Transverse colon (tissue), 4 donors: ENCODE results near the gene ABCD1. TPM values are rescaled to one million over a fixed set of nuclear protein-coding genes. Genes with fewer than 3 reads are reported as not detected.

Source experiments
- DNase-seq: peaks from one replicate; pipeline ENCODE4 v3.0.0-alpha.2; 2019
- H3K27ac ChIP-seq, 4 donors: fragments of 200-600 bp; sonication (generic); 2 replicates each; pipeline ENCODE4 v1.5.1; 2016 to 2018; ENCODE audit warnings: inconsistent platforms in 4 of 4
- H3K27me3 ChIP-seq: fragments of 200-600 bp; sonication (generic); 2 replicates; pipeline ENCODE4 v1.5.1; 2017; ENCODE audit warnings: inconsistent platforms
- H3K36me3 ChIP-seq, 4 donors: fragments of 200-600 bp; sonication (generic); 2 replicates each; pipeline ENCODE4 v1.5.1; 2017 to 2019; ENCODE audit warnings: inconsistent platforms in 4 of 4
- H3K4me1 ChIP-seq, 4 donors: fragments of 200-600 bp; sonication (generic); 2 replicates each; pipeline ENCODE4 v1.5.1; 2017 to 2020; ENCODE audit warnings: inconsistent platforms in 4 of 4
- H3K4me3 ChIP-seq, 4 donors: fragments of 200-600 bp; sonication (generic); 1 replicate in 1 of 4; 2 replicates in 3 of 4; pipeline versions ENCODE4 v1.5.1 to v1.6.1; 2017 to 2019; ENCODE audit warnings: inconsistent platforms in 4 of 4
- H3K9me3 ChIP-seq, 2 donors: fragments of 200-600 bp; sonication (generic); 2 replicates each; pipeline ENCODE4 v1.5.1; 2017 to 2019; ENCODE audit warnings: inconsistent platforms in 2 of 2
- EP300 ChIP-seq: sonication (generic); formaldehyde crosslinking; IDR thresholded peaks from one replicate; pipeline ENCODE4 v1.6.1; 2017; ENCODE audit warnings: antibody characterized with exemption, low read depth
- POLR2A ChIP-seq: fragments of 450-650 bp; IDR thresholded peaks from one replicate; pipeline ENCODE4 v1.6.1; 2016; ENCODE audit warnings: antibody characterized with exemption, mild to moderate bottlenecking, moderate library complexity
- POLR2AphosphoS5 ChIP-seq, 3 donors: sonication (generic); formaldehyde crosslinking; IDR thresholded peaks; one replicate each; pipeline ENCODE4 v1.6.1; 2016; ENCODE audit warnings: antibody characterized with exemption in 3 of 3
- WGBS, 2 donors: methylation state at CpG; one replicate each; pipeline ENCODE4 v1.1.5; 2018; ENCODE audit warnings: low coverage in 1 of 2; 5-methylcytosine and 5-hydroxymethylcytosine counted together
- in situ Hi-C, 4 donors: fragments of 200-750 bp; cut with MboI; loops; one replicate each; pipeline versions ENCODE4 v1.15.0 to v1.15.1; 2017; ENCODE audit warnings: low sequenced_read_pairs in 3 of 4, low pct_ligation_motif_present in 1 of 4, low pct_unique_long_range_greater_than_20kb in 1 of 4
- intact Hi-C: fragments of 100-400 bp; cut with DNase I; formaldehyde crosslinking; loops from one replicate; pipeline ENCODE4 v1.15.1; 2023; ENCODE audit warnings: low total_unique reads
- total RNA-seq, 4 donors: library from RNA; depleted of rRNA; stranded (reverse); fragments of >200 nt; gene quantifications; one replicate each; pipeline ENCODE4 v1.1.0, GENCODE V29; 2016
- TF ChIP-seq, protein P1 (sequence below), 5 experiments: fragments of 200-600 bp in 3 of 5; fragments of 450-650 bp in 2 of 5; sonication (generic) in 3 of 5; IDR thresholded peaks; 1 replicate in 2 of 5; 2 replicates in 3 of 5; pipeline ENCODE4 v1.5.1; 2016 to 2017; ENCODE audit warnings: antibody characterized with exemption in 5 of 5, inconsistent platforms in 3 of 5, mild to moderate bottlenecking in 2 of 5, moderate library complexity in 1 of 5

The ABCD1 gene
- total RNA-seq, 4 donors from 2014 or later, result 7.0 to 50.5 (median 18.1) TPM

DNA sequence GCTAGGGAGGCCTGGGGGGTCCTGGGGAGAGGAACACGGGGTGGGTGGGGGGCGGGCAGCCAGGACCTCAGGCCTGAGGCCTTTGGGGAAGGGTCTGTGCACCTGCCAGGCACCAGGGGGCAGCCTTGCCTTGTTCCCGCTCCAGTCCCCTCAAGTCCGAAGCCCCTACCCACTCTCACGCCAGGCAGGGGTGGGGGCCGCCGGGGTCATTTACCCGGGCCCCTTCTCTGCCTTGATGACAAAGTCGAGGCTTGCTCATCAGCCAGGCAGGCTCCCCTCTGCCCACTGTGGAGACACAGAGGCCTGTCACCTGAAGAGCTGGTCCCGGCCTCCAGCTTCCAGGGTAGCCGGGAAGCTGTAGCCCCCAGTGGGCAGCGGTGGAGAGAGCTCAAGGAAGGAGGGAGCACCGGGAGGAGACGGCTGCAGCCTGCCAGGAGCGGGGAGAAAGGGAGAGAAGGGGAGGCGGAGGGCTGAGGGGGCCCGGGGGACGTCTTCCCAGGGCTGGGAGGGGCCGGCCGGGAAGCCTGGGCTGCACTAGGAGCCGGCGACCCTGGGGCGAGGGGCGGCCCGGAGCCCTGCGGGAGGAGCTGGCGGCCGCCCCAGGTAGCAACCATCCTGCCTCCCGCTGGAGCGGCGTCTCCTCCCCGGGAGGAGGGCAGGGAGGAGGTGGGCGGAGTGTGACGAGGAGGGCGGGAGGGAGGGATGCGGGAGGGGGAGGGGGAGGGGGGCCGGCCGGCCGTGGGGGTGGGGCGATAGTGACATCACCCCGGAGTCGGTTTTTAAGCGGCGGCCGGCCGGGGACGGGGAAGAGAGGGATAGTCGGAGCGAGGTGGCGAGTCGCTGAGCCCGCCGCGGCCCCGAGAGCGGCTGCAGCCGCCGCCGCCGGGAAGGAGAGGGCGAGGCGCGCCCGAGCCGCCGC is 37.3 kb upstream of the ABCD1 start, which contains the start of gene SLC6A8:
Gene SLC6A8 (plus strand): TSS at position 806 of the 919 bp plus-strand sequence. CDS start 649 bp downstream, outside the sequence.
- Histone ChIP-seq H3K9me3 (no peaks in the 10 kb centered on the region), H3K27ac (peak within 1 kb of the TSS; percentile 67 to 83 (median 80)), H3K27me3 (no peaks in the 10 kb centered on the region), H3K36me3 (no peaks in the 10 kb centered on the region), H3K4me1 (peaks cover 0 to 17% (median 10%) of the 10 kb centered on the region in 4 donors), H3K4me3 (peak within 1 kb of the TSS; percentile 32 to 57 (median 44))
- no peak for TF ChIP-seq EP300
- peak; percentile 48 to 82 (median 57) for TF ChIP-seq POLR2AphosphoS5 (IDR thresholded peaks at IDR 0.05)
- peak; percentile 55 for TF ChIP-seq POLR2A
- TF ChIP-seq, protein P1, sequence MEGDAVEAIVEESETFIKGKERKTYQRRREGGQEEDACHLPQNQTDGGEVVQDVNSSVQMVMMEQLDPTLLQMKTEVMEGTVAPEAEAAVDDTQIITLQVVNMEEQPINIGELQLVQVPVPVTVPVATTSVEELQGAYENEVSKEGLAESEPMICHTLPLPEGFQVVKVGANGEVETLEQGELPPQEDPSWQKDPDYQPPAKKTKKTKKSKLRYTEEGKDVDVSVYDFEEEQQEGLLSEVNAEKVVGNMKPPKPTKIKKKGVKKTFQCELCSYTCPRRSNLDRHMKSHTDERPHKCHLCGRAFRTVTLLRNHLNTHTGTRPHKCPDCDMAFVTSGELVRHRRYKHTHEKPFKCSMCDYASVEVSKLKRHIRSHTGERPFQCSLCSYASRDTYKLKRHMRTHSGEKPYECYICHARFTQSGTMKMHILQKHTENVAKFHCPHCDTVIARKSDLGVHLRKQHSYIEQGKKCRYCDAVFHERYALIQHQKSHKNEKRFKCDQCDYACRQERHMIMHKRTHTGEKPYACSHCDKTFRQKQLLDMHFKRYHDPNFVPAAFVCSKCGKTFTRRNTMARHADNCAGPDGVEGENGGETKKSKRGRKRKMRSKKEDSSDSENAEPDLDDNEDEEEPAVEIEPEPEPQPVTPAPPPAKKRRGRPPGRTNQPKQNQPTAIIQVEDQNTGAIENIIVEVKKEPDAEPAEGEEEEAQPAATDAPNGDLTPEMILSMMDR (IDR thresholded peaks at IDR 0.05), result peak in 4 of 5 experiments; percentile 16 to 41 (median 25)
- peak; percentile 71 for DNase-seq
- 48% methylated on average over 56 of the region's 66 CpGs; no CpG with 5 or more reads in 1 of the 2 donors for WGBS, 2 donors
- in situ Hi-C loops, result no loop called here
- intact Hi-C loops, result no loop called here

DNA sequence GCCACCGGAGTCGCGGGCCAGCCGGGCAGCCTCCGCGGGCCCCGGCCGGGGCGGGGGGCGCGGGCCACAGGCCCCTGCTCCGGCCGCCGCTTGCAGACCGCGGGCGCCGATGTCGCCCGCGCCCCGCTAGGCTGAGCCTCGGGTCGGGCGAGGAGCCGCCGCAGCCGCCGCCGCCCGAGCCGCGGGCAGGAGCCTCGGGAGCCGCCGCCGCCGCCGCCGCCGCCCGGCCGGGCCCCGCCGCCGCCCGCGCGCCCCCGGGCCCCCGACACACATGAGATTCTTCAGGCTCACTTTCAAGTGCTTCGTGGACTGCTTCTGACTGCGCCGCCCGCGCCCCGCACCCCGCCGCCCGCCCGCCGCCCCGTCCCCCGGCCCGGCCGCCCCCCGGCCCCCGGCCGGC is 36.6 kb upstream of the ABCD1 start:
- no peak overlapping the region for H3K4me3 ChIP-seq
- 37% methylated on average over 43 of the region's 69 CpGs; no CpG with 5 or more reads in 1 of the 2 donors for WGBS, 2 donors
- H3K36me3 ChIP-seq, result no peaks in the 10 kb centered on the region
- no peak for DNase-seq
- in situ Hi-C loops, result no loop called here
- H3K4me1 ChIP-seq, result peaks cover 0 to 17% (median 10%) of the 10 kb centered on the region in 4 donors
- no peaks in the 10 kb centered on the region for H3K9me3 ChIP-seq
- no peak for TF ChIP-seq EP300
- no peak for TF ChIP-seq POLR2AphosphoS5 (IDR thresholded peaks at IDR 0.05)
- TF ChIP-seq, protein P1 (IDR thresholded peaks at IDR 0.05), result no peak
- TF ChIP-seq POLR2A, result no peak
- H3K27ac ChIP-seq, result peak overlapping the region in 1 of 4 donors; percentile 79
- no peaks in the 10 kb centered on the region for H3K27me3 ChIP-seq
- intact Hi-C loops, result no loop called here

DNA sequence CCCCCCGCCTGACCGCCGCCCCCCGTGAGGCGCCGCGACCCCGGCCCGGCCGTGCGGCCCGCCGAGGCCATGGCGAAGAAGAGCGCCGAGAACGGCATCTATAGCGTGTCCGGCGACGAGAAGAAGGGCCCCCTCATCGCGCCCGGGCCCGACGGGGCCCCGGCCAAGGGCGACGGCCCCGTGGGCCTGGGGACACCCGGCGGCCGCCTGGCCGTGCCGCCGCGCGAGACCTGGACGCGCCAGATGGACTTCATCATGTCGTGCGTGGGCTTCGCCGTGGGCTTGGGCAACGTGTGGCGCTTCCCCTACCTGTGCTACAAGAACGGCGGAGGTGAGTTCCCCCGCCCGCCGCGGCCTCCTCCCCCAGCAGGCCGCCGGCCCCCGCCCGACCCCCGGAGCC is 36.1 kb upstream of the ABCD1 start:
- intact Hi-C loops, result no loop called here
- Histone ChIP-seq H3K27me3 (no peaks in the 10 kb centered on the region), H3K36me3 (no peaks in the 10 kb centered on the region), H3K9me3 (no peaks in the 10 kb centered on the region), H3K4me3 (peak overlapping the region; percentile 24 to 57 (median 44)), H3K4me1 (peaks cover 0 to 17% (median 10%) of the 10 kb centered on the region in 4 donors), H3K27ac (peak overlapping the region; percentile 61 to 83 (median 71))
- no peak for DNase-seq
- WGBS, 2 donors, result 56% methylated on average over 18 of the region's 57 CpGs; no CpG with 5 or more reads in 1 of the 2 donors
- in situ Hi-C loops, result no loop called here
- TF ChIP-seq EP300 (no peak), POLR2AphosphoS5 (IDR thresholded peaks at IDR 0.05) (no peak), POLR2A (no peak)
- TF ChIP-seq, protein P1 (IDR thresholded peaks at IDR 0.05), result no peak

DNA sequence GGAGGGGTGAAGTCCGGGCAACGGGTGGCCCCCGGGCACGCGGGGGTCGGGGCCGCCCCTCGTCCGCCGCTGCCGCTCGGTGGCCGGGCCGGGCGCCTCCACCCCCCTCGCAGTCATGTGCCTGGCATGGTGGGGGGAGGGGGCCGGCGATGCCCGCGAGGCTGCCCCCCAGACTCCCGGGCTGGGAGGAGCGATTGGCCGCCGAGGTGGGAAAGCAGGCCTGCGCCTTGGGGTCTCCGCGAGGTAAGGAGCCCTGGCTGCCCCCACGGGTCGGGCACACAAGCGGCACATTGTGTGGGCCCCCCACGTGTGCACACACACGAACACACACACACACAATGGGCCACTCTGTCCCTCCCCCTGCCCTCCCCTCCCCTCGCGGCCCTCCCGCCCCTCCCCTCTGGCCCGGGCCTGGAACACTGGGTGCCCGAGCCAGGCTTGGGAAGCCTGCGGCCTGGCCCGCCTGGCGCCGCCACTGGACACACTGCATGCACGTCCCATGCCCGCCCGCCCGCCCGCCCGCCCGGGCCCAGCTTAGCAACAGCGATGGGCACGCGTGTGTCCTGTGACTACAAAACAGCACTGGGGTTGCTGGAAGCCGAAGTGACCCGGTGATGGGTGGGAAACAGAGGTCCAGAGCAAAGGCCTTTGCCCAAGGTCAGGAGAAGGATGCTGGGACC is 35.6 kb upstream of the ABCD1 start:
- peak overlapping the region in 3 of 4 donors; percentile 41 to 57 (median 46) for H3K4me3 ChIP-seq
- no peaks in the 10 kb centered on the region for H3K9me3 ChIP-seq
- TF ChIP-seq EP300, result no peak
- no peak for TF ChIP-seq POLR2AphosphoS5 (IDR thresholded peaks at IDR 0.05)
- no peak for TF ChIP-seq POLR2A
- TF ChIP-seq, protein P1 (IDR thresholded peaks at IDR 0.05), result no peak
- intact Hi-C loops, result no loop called here
- WGBS, 2 donors, result 60% methylated on average over 15 of the region's 53 CpGs; no CpG with 5 or more reads in 1 of the 2 donors
- in situ Hi-C loops, result no loop called here
- DNase-seq, result no peak
- no peaks in the 10 kb centered on the region for H3K36me3 ChIP-seq
- no peaks in the 10 kb centered on the region for H3K27me3 ChIP-seq
- peaks cover 0 to 17% (median 10%) of the 10 kb centered on the region in 4 donors for H3K4me1 ChIP-seq
- peak overlapping the region; percentile 61 to 83 (median 71) for H3K27ac ChIP-seq
